ENCODE results near the gene KAT5.
"Not testable (repeated sequence)": the region's sequence is repeated elsewhere in the genome, so short reads cannot be mapped to it uniquely, and the experiment has no call there.

The KAT5 gene

GRCh38 chr11:65745049-65745448, 33.0 kb downstream of the KAT5 start:
- no peak for TF ChIP-seq CTCF (conservative IDR thresholded peaks at IDR 0.05)
- H3K27ac ChIP-seq = no peak overlapping the region

- not testable (repeated sequence) for H3K27ac ChIP-seq
Observed at GRCh38 chr11:65762169-65762568, 50.1 kb downstream of the KAT5 start.

- not testable (repeated sequence) for H3K27ac ChIP-seq
Observed at GRCh38 chr11:65762816-65763215, 50.8 kb downstream of the KAT5 start.

GRCh38 chr11:65764434-65764833, 52.4 kb downstream of the KAT5 start:
- no peak overlapping the region for H3K27ac ChIP-seq
- no peak for TF ChIP-seq CTCF (conservative IDR thresholded peaks at IDR 0.05)

- no peak for TF ChIP-seq CTCF (conservative IDR thresholded peaks at IDR 0.05)
- no peak overlapping the region for H3K27ac ChIP-seq
Observed at GRCh38 chr11:65766535-65766934, 54.5 kb downstream of the KAT5 start.

- TF ChIP-seq CTCF (conservative IDR thresholded peaks at IDR 0.05) = no peak
- H3K27ac ChIP-seq = no peak overlapping the region
Observed at GRCh38 chr11:65767406-65767805, 55.4 kb downstream of the KAT5 start.

GRCh38 chr11:65767806-65768205, 55.8 kb downstream of the KAT5 start:
- H3K27ac ChIP-seq = not testable (repeated sequence)
